Loucy (cell line): Measurements from ENCODE around the gene LRRFIP1.

Source experiments
- CTCF ChIP-seq: fragments of 200-600 bp; sonication (generic); conservative IDR thresholded peaks from 2 replicates; pipeline ENCODE4 v1.5.1; 2014; ENCODE audit warnings: mild to moderate bottlenecking, antibody characterized with exemption, low read length
- EZH2phosphoT487 ChIP-seq: fragments of 200-600 bp; IDR thresholded peaks from 2 replicates; pipeline ENCODE4 v1.6.1; 2018; ENCODE audit warnings: antibody characterized with exemption, mild to moderate bottlenecking, moderate library complexity, borderline replicate concordance

GRCh38 chr2:237631007-237631785 lies 3.8 kb downstream of the LRRFIP1 start:
- TF ChIP-seq CTCF (no peak), EZH2phosphoT487 (no peak)
